Liver (tissue), 9 donors: ENCODE results near the gene CEP128. TPM values are rescaled to one million over a fixed set of nuclear protein-coding genes. Genes with fewer than 3 reads are reported as not detected.

Experiments
- DNase-seq: peaks from one replicate; pipeline ENCODE4 v3.0.0-alpha.2; 2017; ENCODE audit warnings: low spot score
- H3K27ac ChIP-seq, 2 donors: one replicate each; pipeline ENCODE4 v1.7.0; 2013; ENCODE audit warnings: inconsistent platforms in 2 of 2, low read length in 2 of 2, control low read depth in 1 of 2, low read depth in 1 of 2, mild to moderate bottlenecking in 1 of 2
- H3K27me3 ChIP-seq, 4 donors: one replicate each; pipeline versions ENCODE4 v1.6.1 to v1.7.0; 2013; ENCODE audit warnings: low read length in 3 of 4, inconsistent platforms in 1 of 4, mild to moderate bottlenecking in 1 of 4, moderate library complexity in 1 of 4; ENCODE audit not compliant: control insufficient read depth in 4 of 4, insufficient read depth in 4 of 4
- H3K36me3 ChIP-seq, 4 donors: one replicate each; pipeline versions ENCODE4 v1.6.1 to v1.7.0; 2013; ENCODE audit warnings: low read length in 3 of 4, mild to moderate bottlenecking in 3 of 4, low read depth in 1 of 4, moderate library complexity in 1 of 4; ENCODE audit not compliant: control insufficient read depth in 4 of 4, insufficient read depth in 3 of 4
- H3K4me1 ChIP-seq, 4 donors: one replicate each; pipeline versions ENCODE4 v1.6.1 to v1.7.0; 2013; ENCODE audit warnings: low read length in 3 of 4, mild to moderate bottlenecking in 3 of 4, moderate library complexity in 1 of 4; ENCODE audit not compliant: control insufficient read depth in 4 of 4, insufficient read depth in 4 of 4
- H3K4me3 ChIP-seq, 3 donors: one replicate each; pipeline versions ENCODE4 v1.6.1 to v1.7.0; 2013; ENCODE audit warnings: low read length in 3 of 3, control low read depth in 1 of 3, low read depth in 1 of 3, mild to moderate bottlenecking in 1 of 3
- H3K9ac ChIP-seq, 2 donors: one replicate each; pipeline ENCODE4 v1.7.0; 2013; ENCODE audit warnings: low read length in 2 of 2, mild to moderate bottlenecking in 2 of 2, moderate library complexity in 2 of 2, control low read depth in 1 of 2, low read depth in 1 of 2
- H3K9me3 ChIP-seq, 4 donors: one replicate each; pipeline versions ENCODE4 v1.6.1 to v1.7.0; 2013; ENCODE audit warnings: low read length in 3 of 4; ENCODE audit not compliant: control insufficient read depth in 4 of 4
- ATF3 ChIP-seq: IDR thresholded peaks from 2 replicates; pipeline ENCODE4 v1.6.1; 2016; ENCODE audit warnings: antibody characterized with exemption
- HNF4G ChIP-seq: IDR thresholded peaks from 2 replicates; pipeline ENCODE4 v1.6.1; 2016; ENCODE audit warnings: antibody characterized with exemption
- JUND ChIP-seq, 2 donors: IDR thresholded peaks; 2 replicates each; pipeline ENCODE4 v1.6.1; 2016; ENCODE audit warnings: antibody characterized with exemption in 2 of 2
- MAX ChIP-seq: IDR thresholded peaks from 2 replicates; pipeline ENCODE4 v1.6.1; 2016; ENCODE audit warnings: antibody characterized with exemption
- NR2F2 ChIP-seq: IDR thresholded peaks from 2 replicates; pipeline ENCODE4 v1.6.1; 2016; ENCODE audit warnings: antibody characterized with exemption
- RXRA ChIP-seq, 2 donors: IDR thresholded peaks; 2 replicates each; pipeline ENCODE4 v1.6.1; 2017 to 2018; ENCODE audit warnings: antibody characterized with exemption in 2 of 2, mild to moderate bottlenecking in 1 of 2
- SP1 ChIP-seq: IDR thresholded peaks from 2 replicates; pipeline ENCODE4 v1.6.1; 2018; ENCODE audit warnings: antibody characterized with exemption, mild to moderate bottlenecking
- TAF1 ChIP-seq: conservative IDR thresholded peaks from 2 replicates; pipeline ENCODE4 v1.6.1; 2016; ENCODE audit warnings: antibody characterized with exemption, mild to moderate bottlenecking
- YY1 ChIP-seq: IDR thresholded peaks from 2 replicates; pipeline ENCODE4 v1.6.1; 2016; ENCODE audit warnings: antibody characterized with exemption, mild to moderate bottlenecking
- WGBS: extraction: QIAGEN DNeasy Blood & Tissue Kit; methylation state at CpG from one replicate; pipeline ENCODE4 v1.1.7; 2013; 5-methylcytosine and 5-hydroxymethylcytosine counted together
- polyA plus RNA-seq, 2 donors: library from polyadenylated mRNA; stranded (reverse) in 1 of 2; unstranded in 1 of 2; fragments of 200-250 nt in 1 of 2; fragments of >200 nt in 1 of 2; fragmentation: Nextera tagmentation in 1 of 2; extraction: Ambion mirVana in 1 of 2; gene quantifications; one replicate each; pipeline versions ENCODE4 v1.2.1 to v1.2.3, GENCODE V29; 2013 to 2015
- total RNA-seq, 2 donors: library from RNA; depleted of rRNA; stranded (reverse); fragments of >200 nt; gene quantifications; one replicate each; pipeline ENCODE4 v1.2.3, GENCODE V29; 2014
- TF ChIP-seq, protein P1 (sequence below): IDR thresholded peaks from 2 replicates; pipeline ENCODE4 v1.6.1; 2016; ENCODE audit warnings: antibody characterized with exemption
- TF ChIP-seq, protein P2 (sequence below): fragments of 150-350 bp; IDR thresholded peaks from 2 replicates; pipeline ENCODE4 v1.5.1; 2017; ENCODE audit warnings: improper control_type of control experiment, low read depth, low read length; ENCODE audit not compliant: missing input control
- donor health status: healthy.
- donor health status: healthy.
- donor health status: healthy.
- donor health status: healthy.
- donor health status: healthy.

The CEP128 gene
- total and polyA plus RNA-seq, 4 donors: 0.27 to 3.8 (median 1.4) TPM

GRCh38 chr14:80621701-80622100 is 319.8 kb downstream of the CEP128 start:
- no peak overlapping the region for H3K9ac ChIP-seq
- 88% methylated on average over 3 of the region's 3 CpGs for whole genome bisulfite sequencing
- H3K36me3 ChIP-seq: no peaks in the 10 kb centered on the region
- TF ChIP-seq, protein P1, sequence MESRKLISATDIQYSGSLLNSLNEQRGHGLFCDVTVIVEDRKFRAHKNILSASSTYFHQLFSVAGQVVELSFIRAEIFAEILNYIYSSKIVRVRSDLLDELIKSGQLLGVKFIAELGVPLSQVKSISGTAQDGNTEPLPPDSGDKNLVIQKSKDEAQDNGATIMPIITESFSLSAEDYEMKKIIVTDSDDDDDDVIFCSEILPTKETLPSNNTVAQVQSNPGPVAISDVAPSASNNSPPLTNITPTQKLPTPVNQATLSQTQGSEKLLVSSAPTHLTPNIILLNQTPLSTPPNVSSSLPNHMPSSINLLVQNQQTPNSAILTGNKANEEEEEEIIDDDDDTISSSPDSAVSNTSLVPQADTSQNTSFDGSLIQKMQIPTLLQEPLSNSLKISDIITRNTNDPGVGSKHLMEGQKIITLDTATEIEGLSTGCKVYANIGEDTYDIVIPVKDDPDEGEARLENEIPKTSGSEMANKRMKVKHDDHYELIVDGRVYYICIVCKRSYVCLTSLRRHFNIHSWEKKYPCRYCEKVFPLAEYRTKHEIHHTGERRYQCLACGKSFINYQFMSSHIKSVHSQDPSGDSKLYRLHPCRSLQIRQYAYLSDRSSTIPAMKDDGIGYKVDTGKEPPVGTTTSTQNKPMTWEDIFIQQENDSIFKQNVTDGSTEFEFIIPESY: no peak
- TF ChIP-seq ATF3: no peak
- TF ChIP-seq, protein P2, sequence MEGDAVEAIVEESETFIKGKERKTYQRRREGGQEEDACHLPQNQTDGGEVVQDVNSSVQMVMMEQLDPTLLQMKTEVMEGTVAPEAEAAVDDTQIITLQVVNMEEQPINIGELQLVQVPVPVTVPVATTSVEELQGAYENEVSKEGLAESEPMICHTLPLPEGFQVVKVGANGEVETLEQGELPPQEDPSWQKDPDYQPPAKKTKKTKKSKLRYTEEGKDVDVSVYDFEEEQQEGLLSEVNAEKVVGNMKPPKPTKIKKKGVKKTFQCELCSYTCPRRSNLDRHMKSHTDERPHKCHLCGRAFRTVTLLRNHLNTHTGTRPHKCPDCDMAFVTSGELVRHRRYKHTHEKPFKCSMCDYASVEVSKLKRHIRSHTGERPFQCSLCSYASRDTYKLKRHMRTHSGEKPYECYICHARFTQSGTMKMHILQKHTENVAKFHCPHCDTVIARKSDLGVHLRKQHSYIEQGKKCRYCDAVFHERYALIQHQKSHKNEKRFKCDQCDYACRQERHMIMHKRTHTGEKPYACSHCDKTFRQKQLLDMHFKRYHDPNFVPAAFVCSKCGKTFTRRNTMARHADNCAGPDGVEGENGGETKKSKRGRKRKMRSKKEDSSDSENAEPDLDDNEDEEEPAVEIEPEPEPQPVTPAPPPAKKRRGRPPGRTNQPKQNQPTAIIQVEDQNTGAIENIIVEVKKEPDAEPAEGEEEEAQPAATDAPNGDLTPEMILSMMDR: no peak
- TF ChIP-seq JUND (IDR thresholded peaks at IDR 0.05): no peak
- H3K9me3 ChIP-seq: no peaks in the 10 kb centered on the region
- no peak for DNase-seq
- H3K4me1 ChIP-seq: no peaks in the 10 kb centered on the region
- H3K27me3 ChIP-seq: no peaks in the 10 kb centered on the region
- no peak overlapping the region for H3K27ac ChIP-seq
- no peak overlapping the region for H3K4me3 ChIP-seq

DNA sequence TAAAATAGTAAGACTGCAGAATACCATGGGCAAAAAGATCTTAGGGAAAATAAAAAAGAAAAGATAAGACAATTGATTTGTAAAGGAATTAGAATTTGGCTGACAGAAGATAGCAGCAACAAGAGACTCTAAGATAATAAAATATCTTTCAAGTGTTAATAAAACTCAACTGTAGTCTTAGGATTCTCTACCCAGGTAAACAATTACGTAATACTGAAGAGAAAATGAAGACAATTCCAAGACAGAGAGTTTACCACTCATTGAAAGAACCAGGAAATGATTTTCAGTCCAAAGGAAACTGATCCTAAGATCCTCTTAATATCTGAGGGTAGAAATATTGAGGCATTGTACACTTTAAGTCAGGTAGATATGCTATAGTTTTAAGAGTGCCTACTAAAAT is 321.1 kb downstream of the CEP128 start:
- no peak for TF ChIP-seq TAF1
- TF ChIP-seq, protein P2: no peak
- Histone ChIP-seq H3K9ac (no peak overlapping the region), H3K4me3 (no peak overlapping the region), H3K9me3 (no peaks in the 10 kb centered on the region), H3K27me3 (no peaks in the 10 kb centered on the region), H3K36me3 (no peaks in the 10 kb centered on the region), H3K4me1 (no peaks in the 10 kb centered on the region), H3K27ac (no peak overlapping the region)
- 96% methylated on average over 1 of the region's 1 CpG for WGBS
- DNase-seq: no peak

DNA sequence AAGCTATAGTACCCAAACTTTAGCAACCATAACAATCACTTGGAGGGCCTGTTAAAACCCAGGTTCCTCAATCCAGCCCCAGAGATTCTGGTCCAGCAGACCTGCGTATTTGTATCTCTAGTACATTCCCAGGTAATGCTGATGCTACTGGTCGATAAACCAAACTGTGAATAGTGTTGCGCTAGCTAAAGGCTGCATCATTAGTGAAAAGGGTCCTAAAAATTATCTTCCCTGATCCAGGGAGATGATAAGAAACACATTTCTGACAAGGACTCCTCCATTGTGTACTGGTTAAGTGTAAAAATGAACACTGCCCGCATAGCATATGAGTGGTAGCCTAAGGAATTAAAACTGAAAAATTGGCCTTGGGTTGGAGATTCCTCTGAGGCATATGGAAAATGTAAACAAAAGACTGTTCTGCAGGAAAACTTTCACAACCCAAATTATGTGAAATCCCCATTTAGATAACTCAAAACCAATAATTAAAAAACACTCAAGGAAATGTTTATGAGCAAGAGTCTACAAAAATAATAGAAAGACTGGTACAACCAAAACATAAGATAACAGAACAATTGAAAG is 322.7 kb downstream of the CEP128 start:
- Histone ChIP-seq H3K36me3 (no peaks in the 10 kb centered on the region), H3K27ac (no peak overlapping the region), H3K4me3 (no peak overlapping the region), H3K9me3 (no peaks in the 10 kb centered on the region), H3K4me1 (no peaks in the 10 kb centered on the region), H3K27me3 (no peaks in the 10 kb centered on the region), H3K9ac (no peak overlapping the region)
- 95% methylated on average over 4 of the region's 4 CpGs for WGBS
- no peak for DNase-seq
- TF ChIP-seq, protein P2: no peak
- TF ChIP-seq, protein P1: no peak
- TF ChIP-seq JUND (IDR thresholded peaks at IDR 0.05) (no peak), NR2F2 (no peak), YY1 (no peak), MAX (no peak), RXRA (IDR thresholded peaks at IDR 0.05) (no peak), HNF4G (no peak), SP1 (no peak)
